Gastroesophageal sphincter (tissue), 3 donors: Measurements from ENCODE around the gene FBP2.

Source experiments
- POLR2AphosphoS5 ChIP-seq: sonication (generic); formaldehyde crosslinking; IDR thresholded peaks from one replicate; pipeline ENCODE4 v1.6.1; 2017; ENCODE audit warnings: antibody characterized with exemption
- TF ChIP-seq, protein P1 (sequence below), 4 experiments: fragments of 200-600 bp in 2 of 4; fragments of 450-650 bp in 2 of 4; sonication (generic) in 1 of 4; IDR thresholded peaks; one replicate each; pipeline ENCODE4 v1.5.1; 2017 to 2019; ENCODE audit warnings: antibody characterized with exemption in 4 of 4, mild to moderate bottlenecking in 2 of 4, moderate library complexity in 2 of 4

GRCh38 chr9:94639061-94639998 is 45.7 kb upstream of the FBP2 start, which contains the start of gene FBP1:
- no peak for TF ChIP-seq POLR2AphosphoS5
- TF ChIP-seq, protein P1, sequence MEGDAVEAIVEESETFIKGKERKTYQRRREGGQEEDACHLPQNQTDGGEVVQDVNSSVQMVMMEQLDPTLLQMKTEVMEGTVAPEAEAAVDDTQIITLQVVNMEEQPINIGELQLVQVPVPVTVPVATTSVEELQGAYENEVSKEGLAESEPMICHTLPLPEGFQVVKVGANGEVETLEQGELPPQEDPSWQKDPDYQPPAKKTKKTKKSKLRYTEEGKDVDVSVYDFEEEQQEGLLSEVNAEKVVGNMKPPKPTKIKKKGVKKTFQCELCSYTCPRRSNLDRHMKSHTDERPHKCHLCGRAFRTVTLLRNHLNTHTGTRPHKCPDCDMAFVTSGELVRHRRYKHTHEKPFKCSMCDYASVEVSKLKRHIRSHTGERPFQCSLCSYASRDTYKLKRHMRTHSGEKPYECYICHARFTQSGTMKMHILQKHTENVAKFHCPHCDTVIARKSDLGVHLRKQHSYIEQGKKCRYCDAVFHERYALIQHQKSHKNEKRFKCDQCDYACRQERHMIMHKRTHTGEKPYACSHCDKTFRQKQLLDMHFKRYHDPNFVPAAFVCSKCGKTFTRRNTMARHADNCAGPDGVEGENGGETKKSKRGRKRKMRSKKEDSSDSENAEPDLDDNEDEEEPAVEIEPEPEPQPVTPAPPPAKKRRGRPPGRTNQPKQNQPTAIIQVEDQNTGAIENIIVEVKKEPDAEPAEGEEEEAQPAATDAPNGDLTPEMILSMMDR (IDR thresholded peaks at IDR 0.05): no peak
